Fibroblast of lung (primary cell): ENCODE data around the gene FAM13A. TPM values are rescaled to one million over a fixed set of nuclear protein-coding genes. Genes with fewer than 3 reads are reported as not detected.
A peak's percentile ranks its signal among the peaks of the same experiment; 100 is the strongest.

Experiments
- DNase-seq, 2 donors: peaks; one replicate each; pipeline versions ENCODE4 v3.0.0 to v3.0.0-alpha.2; 2010; ENCODE audit warnings: low read depth in 2 of 2
- H2AFZ ChIP-seq: 2 replicates; pipeline ENCODE4 v1.5.1; 2012; ENCODE audit warnings: low read length, control low read depth, inconsistent platforms
- H3K27ac ChIP-seq: 2 replicates; pipeline ENCODE4 v1.5.1; 2011; ENCODE audit warnings: low read length, control low read depth; ENCODE audit not compliant: insufficient read depth
- H3K27me3 ChIP-seq: 2 replicates; pipeline ENCODE4 v1.5.1; 2011; ENCODE audit warnings: mild to moderate bottlenecking, low read length; ENCODE audit not compliant: control insufficient read depth, insufficient read depth
- H3K36me3 ChIP-seq: 2 replicates; pipeline ENCODE4 v1.5.1; 2011; ENCODE audit warnings: low read length; ENCODE audit not compliant: control insufficient read depth, insufficient read depth
- H3K4me1 ChIP-seq: 2 replicates; pipeline ENCODE4 v1.5.1; 2011; ENCODE audit warnings: low read length; ENCODE audit not compliant: control insufficient read depth, insufficient read depth; ENCODE audit errors: extremely low read depth
- H3K4me2 ChIP-seq: 2 replicates; pipeline ENCODE4 v1.5.1; 2011; ENCODE audit warnings: low read length, control low read depth; ENCODE audit not compliant: insufficient read depth; ENCODE audit errors: extremely low read depth
- H3K4me3 ChIP-seq, 4 experiments: fragments of 200-600 bp in 1 of 4; sonication (generic) in 1 of 4; replicated peaks in 1 of 4; 2 replicates each; pipeline ENCODE4 v1.5.1; 2011 to 2016; ENCODE audit warnings: low read length in 4 of 4, low read depth in 3 of 4, mild to moderate bottlenecking in 3 of 4, control low read depth in 2 of 4, inconsistent platforms in 1 of 4, mixed read lengths in 1 of 4; ENCODE audit not compliant: insufficient read depth in 1 of 4; ENCODE audit errors: control extremely low read depth in 1 of 4
- H3K79me2 ChIP-seq: 2 replicates; pipeline ENCODE4 v1.5.1; 2012; ENCODE audit warnings: mild to moderate bottlenecking, low read length, inconsistent platforms; ENCODE audit not compliant: control insufficient read depth, insufficient read depth
- H3K9ac ChIP-seq: 2 replicates; pipeline ENCODE4 v1.5.1; 2011; ENCODE audit warnings: mild to moderate bottlenecking, low read length, control low read depth; ENCODE audit not compliant: insufficient read depth
- H3K9me3 ChIP-seq: 2 replicates; pipeline ENCODE4 v1.5.1; 2012; ENCODE audit warnings: low read depth, low read length; ENCODE audit not compliant: control insufficient read depth, insufficient read depth
- H4K20me1 ChIP-seq: 2 replicates; pipeline ENCODE4 v1.5.1; 2011; ENCODE audit warnings: low read length; ENCODE audit not compliant: control insufficient read depth, insufficient read depth; ENCODE audit errors: extremely low read depth
- CTCF ChIP-seq, 2 donors: IDR thresholded peaks in 1 of 2; conservative IDR thresholded peaks in 1 of 2; 1 replicate in 1 of 2; 2 replicates in 1 of 2; pipeline ENCODE4 v1.5.1; 2011 to 2012; ENCODE audit warnings: low read length in 2 of 2, control low read depth in 1 of 2, inconsistent platforms in 1 of 2, low read depth in 1 of 2, mild to moderate bottlenecking in 1 of 2
- EZH2 ChIP-seq: IDR thresholded peaks from 2 replicates; pipeline ENCODE4 v1.5.1; 2012; ENCODE audit warnings: low read length, control low read depth, mild to moderate bottlenecking; ENCODE audit errors: missing control alignments
- polyA plus RNA-seq, 2 donors: library from polyadenylated mRNA; depleted of rRNA in 1 of 2; stranded (reverse) in 1 of 2; unstranded in 1 of 2; fragments of >200 nt; gene quantifications; 2 replicates each; pipeline ENCODE4 v1.2.1, GENCODE V29; 2011 to 2012; ENCODE audit warnings: missing spikeins in 1 of 2
- total RNA-seq: library from RNA; depleted of rRNA; stranded (reverse); fragments of >200 nt; gene quantifications from 2 replicates; pipeline ENCODE4 v1.2.1, GENCODE V29; 2014

The FAM13A gene
- total and polyA plus RNA-seq, 2 donors (not counting 1 experiment from before 2014, with no cell fraction given): 14.3 to 23.9 TPM

- Histone ChIP-seq H3K27ac (no peak overlapping the region), H3K79me2 (no peaks in the 10 kb centered on the region), H2AFZ (no peak overlapping the region), H3K4me1 (peaks cover 13% of the 10 kb centered on the region), H4K20me1 (no peaks in the 10 kb centered on the region), H3K36me3 (no peaks in the 10 kb centered on the region), H3K4me3 (no peak overlapping the region), H3K9me3 (no peaks in the 10 kb centered on the region), H3K27me3 (no peaks in the 10 kb centered on the region), H3K4me2 (no peak overlapping the region), H3K9ac (no peak overlapping the region)
- TF ChIP-seq EZH2 (no peak), CTCF (conservative IDR thresholded peaks at IDR 0.05 in 1 of 2, IDR thresholded peaks at IDR 0.05 in 1 of 2; ENCODE audit: low read depth in 1 of 2, low read length in 2 of 2) (no peak)
- no peak for DNase-seq
Observed at GRCh38 chr4:88757776-88758175, 299.2 kb downstream of the FAM13A start.

DNA sequence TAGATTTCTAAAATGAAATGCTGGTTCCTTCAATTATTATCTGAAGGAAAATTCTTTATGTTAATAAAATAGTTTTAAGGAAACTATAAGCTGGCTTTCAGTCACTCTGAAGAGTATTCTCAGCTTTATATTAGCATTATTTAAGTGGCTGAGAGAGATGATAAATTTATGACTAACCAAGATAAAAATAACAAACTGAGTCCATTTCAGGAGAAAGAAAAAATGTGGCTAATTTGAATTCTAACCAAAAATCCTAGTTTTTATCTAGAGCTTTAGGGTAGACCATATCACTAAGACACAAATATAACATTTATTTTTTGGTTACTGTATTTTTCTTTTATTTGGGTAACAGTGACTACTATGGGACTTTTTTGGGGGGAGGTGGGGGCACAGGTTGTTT is 299.9 kb downstream of the FAM13A start:
- H3K9ac ChIP-seq: no peak overlapping the region
- no peaks in the 10 kb centered on the region for H4K20me1 ChIP-seq
- no peak overlapping the region for H2AFZ ChIP-seq
- TF ChIP-seq CTCF (conservative IDR thresholded peaks at IDR 0.05 in 1 of 2, IDR thresholded peaks at IDR 0.05 in 1 of 2; ENCODE audit: low read depth in 1 of 2, low read length in 2 of 2) (no peak), EZH2 (no peak)
- H3K79me2 ChIP-seq: no peaks in the 10 kb centered on the region
- H3K9me3 ChIP-seq: no peaks in the 10 kb centered on the region
- no peaks in the 10 kb centered on the region for H3K27me3 ChIP-seq
- H3K36me3 ChIP-seq: no peaks in the 10 kb centered on the region
- peaks cover 13% of the 10 kb centered on the region for H3K4me1 ChIP-seq
- no peak overlapping the region for H3K27ac ChIP-seq
- H3K4me2 ChIP-seq: no peak overlapping the region
- DNase-seq: peak in 1 of 2 donors; percentile 36
- no peak overlapping the region for H3K4me3 ChIP-seq

DNA sequence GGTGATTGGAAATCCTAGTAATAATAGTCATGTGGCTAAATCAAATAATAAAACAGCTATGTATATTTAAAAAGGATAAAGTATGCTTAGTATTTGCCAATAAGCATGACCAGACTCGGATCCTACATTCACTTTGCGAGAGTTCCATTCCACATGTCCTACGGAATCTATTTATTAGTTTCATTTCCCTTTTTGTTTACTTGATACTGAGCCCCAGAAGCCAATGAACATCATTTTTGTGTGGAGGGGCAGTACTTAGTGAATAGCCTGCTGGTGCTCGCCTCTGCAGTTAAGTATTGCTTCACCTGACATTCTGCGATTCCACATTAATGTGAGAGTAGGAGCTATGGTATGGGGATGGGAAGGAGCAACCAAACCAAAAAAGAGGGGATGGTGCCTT is 300.8 kb downstream of the FAM13A start:
- Histone ChIP-seq H2AFZ (no peak overlapping the region), H4K20me1 (no peaks in the 10 kb centered on the region), H3K36me3 (no peaks in the 10 kb centered on the region), H3K4me2 (no peak overlapping the region), H3K9me3 (no peaks in the 10 kb centered on the region), H3K27ac (no peak overlapping the region), H3K4me3 (no peak overlapping the region), H3K79me2 (no peaks in the 10 kb centered on the region), H3K27me3 (no peaks in the 10 kb centered on the region), H3K4me1 (peaks cover 13% of the 10 kb centered on the region), H3K9ac (no peak overlapping the region)
- TF ChIP-seq CTCF (conservative IDR thresholded peaks at IDR 0.05 in 1 of 2, IDR thresholded peaks at IDR 0.05 in 1 of 2; ENCODE audit: low read depth in 1 of 2, low read length in 2 of 2): no peak
- TF ChIP-seq EZH2: no peak
- DNase-seq: no peak
